SU-DHL-6 (cell line): ENCODE measurements around the gene IFITM2.
"Not testable (repeated sequence)": the region's sequence is repeated elsewhere in the genome, so short reads cannot be mapped to it uniquely, and the experiment has no call there.

Source experiments
- CTCF ChIP-seq: fragments of 200-600 bp; sonication (generic); IDR thresholded peaks from one replicate; pipeline ENCODE4 v1.5.1; 2017; ENCODE audit warnings: antibody characterized with exemption, mild to moderate bottlenecking, low read length, moderate library complexity; ENCODE audit not compliant: insufficient read depth, poor library complexity, severe bottlenecking
- EZH2phosphoT487 ChIP-seq: fragments of 200-600 bp; sonication (generic), shearing (Covaris generic); conservative IDR thresholded peaks from 2 replicates; pipeline ENCODE4 v1.6.1; 2018; ENCODE audit warnings: mild to moderate bottlenecking, antibody characterized with exemption, low read length, moderate library complexity, mixed read lengths

GRCh38 chr11:333616-334263 lies 26.1 kb downstream of the IFITM2 start:
- TF ChIP-seq CTCF, EZH2phosphoT487: not testable (repeated sequence)
